DMS153 (cell line): ENCODE measurements around the gene CIITA.
"Not testable (repeated sequence)": the region's sequence is repeated elsewhere in the genome, so short reads cannot be mapped to it uniquely, and the experiment has no call there.

ENCODE experiments used
- DNase-seq: peaks from one replicate; lab custom pipeline; 2025; lab: John Stamatoyannopoulos, UW

CIITA gene

DNA sequence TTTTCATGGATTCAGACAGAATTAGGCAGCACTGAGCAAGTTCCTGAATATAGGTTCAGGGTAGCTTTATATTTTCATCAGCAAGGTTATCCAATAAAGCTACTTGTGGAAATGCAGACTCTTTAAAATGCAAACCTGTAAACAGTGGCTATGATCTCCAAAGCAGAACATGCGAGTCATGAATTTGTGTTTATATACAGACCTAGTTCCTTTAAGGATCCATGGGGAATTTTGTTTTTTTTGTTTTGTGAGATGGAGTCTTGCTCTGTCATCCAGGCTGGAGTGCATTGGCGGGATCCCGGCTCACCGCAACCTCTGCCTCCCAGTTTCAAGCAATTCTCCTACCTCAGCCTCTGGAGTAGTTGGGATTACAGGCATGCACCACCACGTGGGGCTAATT, 82.2 kb downstream of the CIITA start:
- DNase-seq: no peak

DNA sequence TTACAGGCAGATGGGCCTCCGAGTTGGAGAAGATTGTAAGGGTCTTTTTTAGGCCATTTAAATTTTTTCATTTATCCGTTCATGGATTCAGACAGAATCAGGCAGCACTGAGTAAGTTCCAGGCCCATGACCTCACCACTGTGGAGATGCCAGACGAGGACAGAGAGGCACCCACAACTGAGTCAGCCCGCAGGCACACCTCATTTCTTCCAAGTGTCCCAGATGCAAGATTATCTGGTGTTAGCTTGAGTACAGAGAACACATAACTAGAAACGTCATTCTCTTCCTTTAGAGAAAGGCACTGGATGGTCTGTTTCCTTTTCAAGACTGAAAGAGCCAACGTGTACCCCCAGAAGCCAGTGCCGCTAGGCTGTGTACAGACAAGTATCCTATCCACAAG, 84.2 kb downstream of the CIITA start:
- DNase-seq: no peak

DNA sequence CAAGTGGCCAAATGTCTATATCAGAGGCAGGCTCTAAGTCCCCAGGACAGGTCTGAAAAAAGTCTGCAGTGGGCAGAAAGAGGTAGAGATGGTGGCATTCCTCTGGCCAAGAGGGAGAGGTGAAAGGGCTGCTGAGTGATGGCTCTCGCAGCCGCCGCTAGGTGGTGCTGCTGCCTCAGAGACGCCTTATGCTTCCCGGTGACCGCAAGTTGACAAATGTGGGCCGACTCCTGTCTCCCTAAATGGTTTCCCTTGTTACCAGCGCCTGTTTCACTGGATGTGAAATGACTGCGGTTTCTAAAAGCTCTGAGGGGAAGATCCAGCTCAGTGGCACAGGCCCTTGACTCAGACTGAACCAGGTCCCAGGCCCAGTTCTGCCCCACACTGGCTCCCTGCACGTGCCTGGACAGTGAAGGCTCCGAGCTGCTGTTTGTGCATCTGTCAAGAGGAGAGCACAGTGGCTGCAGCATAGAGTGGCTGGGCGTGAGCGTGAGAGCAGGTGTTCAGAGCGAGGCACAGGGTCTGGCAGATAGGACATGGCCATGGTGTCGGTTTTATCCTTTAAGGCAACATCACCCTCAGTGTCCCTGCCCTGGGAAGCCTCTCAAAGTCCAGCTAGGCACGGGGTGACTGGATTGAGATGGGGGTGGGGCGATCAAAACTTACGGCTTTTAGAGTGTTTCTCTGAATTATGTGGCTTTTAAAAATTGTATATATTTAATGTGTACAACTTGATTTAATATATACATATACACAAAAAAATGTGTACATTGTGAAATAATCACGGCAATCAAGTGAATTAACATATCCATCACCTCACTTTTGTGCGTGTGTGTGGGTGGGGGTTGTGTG, 87.3 kb downstream of the CIITA start:
- DNase-seq: peak; percentile 33

DNA sequence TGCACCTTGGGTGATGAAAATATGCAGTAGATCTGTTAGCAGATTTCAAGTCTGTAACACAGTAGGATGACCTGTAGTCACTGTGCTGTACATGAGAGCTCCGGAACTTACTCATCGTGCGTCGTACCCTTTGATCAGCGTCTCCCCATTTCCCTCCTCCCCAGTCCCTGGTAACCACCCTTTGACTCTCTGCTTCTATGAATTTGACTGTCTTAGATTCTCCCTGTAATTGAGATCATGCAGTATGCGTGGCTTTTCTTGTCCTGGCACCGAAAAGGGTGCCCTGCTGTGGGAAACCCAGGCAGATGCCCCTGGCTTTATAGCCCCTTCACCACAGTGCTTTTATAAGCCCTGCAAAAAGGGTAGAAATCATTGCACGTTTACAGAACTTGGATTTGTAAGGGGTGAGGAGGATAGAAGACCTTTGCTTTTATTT, 87.9 kb downstream of the CIITA start:
- DNase-seq: no peak

DNA sequence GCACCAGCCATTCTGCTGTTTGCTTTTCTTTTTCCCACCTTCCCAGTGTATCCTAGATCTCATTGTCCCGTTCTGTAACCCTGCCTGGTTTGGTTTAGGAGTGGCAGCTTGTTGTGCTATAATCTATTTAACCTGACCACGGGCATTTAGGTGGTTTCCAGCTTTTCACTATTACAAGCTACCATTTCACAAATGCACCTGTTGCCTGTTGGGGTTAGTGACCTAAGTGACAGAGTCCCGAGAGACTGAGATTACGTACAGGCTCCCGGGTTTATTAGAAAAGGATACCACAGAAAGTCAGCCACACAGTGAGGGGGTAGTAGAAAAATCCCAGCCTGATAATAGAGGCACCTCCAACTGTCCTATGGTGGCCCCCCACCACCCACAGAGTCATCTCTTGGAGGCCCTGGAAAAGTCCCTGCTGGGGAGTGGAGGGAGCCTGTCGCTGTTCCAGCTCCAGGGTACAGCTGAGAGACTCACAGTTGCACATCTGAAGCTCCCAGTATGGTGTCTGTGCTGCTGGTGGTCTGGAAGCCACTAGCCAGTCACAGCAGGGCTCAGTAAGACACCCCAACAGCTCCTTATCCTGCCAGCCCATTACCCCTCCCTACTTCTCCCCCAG, 88.5 kb downstream of the CIITA start:
- DNase-seq: no peak

DNA sequence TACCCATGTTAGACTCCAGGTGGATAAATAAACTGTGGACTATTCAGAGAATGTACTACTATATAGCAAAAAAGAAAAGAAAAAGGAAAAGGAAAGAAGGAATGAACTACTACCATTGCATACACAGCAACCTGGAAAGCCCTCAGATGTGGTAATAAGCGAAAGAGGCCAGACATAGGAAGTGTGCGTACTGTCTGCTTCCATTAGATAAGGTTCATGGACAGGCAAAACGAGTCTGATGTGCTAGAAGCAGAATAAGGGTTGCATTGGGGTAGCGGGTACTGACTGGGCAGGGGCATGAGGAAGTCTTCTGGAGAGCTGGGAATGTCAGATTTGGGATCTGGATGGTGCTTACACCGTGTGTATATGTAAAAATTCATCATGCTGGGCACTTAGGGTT, 89.1 kb downstream of the CIITA start:
- DNase-seq: no peak

DNA sequence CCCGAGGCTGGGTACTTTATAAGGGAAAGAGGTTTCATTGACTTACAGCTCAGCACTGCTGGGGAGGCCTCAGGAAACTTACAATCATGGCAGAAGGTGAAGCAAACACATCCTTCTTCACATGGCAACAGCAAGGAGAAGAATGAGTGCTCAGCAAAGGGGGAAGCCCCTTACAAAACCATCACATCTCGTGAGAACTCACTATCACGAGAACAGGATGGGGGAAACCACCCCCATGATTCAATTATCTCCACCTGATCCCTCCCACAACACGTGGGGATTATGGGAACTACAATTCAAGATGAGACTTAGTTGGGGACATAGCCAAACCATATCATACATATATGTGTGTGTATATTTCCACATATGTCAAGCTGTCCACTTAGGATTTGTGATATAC, 89.6 kb downstream of the CIITA start:
- DNase-seq: not testable (repeated sequence)

DNA sequence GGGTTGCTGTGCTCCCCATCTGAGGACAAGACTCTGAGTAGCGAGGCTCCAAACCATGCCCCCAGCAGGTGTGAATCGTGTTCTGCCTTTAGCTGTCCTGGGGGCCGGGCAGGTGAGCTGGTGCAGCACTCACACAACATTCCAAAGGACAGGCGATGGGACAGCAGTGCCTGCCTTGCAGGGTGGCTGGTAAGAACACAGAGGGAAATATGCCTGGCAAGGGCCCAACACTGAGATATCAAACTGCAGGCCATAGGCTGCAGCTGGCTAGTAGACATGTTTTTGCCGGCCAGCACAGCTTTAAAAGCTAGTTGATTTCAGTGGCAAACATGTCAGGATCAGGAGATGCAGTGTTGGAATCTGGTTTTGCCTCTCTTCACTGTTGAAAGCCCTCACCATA, 91.0 kb downstream of the CIITA start:
- no peak for DNase-seq

DNA sequence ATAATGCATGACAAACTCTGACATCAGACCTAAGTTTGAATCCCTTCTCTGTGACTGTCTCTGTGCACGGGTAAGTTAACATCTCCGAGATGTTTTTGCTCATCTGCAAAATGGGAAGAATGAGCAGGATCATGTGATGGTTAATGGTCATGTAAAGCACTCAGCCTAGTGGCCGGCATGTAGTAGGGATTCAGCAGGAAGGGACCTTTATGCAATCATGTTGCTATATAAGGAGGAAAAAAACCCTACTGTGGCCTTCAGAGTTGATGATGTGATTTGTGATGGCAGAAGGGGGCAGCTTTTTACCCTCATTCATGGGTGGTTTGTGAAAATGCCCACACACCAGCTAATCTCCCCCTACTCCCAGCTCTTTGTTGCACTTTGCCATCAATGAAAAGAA, 91.5 kb downstream of the CIITA start:
- no peak for DNase-seq

DNA sequence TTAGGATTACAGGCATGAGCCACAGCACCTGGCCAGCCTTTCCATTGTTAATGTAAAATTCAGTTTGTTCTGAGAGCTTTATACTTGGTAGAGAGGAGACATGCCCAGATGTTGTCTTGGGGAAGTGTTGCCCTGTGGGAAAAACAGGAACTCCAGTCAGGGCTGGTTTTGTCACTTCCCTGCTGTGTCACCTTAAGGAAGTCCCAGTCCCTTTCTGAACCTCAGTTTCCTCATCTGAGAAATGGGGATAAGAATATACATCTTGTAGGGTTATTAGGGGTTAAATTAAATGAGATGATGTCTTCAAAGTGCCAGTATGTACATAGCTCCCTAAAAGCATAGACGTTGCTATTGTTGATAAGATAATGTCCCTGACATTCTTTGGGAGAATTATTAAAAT, 92.6 kb downstream of the CIITA start:
- DNase-seq: no peak

DNA sequence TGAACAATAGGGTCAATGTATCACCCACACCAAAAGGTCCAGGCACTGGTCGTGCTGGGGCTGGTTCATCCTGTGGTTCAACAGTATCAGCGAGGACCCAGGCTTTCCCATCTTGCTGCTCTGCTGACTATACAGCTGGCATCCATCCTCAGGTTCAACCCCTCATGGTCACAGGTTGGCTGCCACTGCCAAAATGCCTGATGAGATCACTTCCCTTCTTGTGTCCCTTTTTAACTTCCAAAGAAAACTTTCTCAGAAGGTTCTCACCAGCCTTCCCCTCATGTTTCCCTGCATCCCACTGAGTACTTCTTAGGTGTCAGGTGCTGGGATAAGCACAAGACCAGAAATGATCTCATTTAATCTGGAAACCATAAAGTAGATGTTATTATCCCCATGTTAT, 93.1 kb downstream of the CIITA start:
- no peak for DNase-seq

DNA sequence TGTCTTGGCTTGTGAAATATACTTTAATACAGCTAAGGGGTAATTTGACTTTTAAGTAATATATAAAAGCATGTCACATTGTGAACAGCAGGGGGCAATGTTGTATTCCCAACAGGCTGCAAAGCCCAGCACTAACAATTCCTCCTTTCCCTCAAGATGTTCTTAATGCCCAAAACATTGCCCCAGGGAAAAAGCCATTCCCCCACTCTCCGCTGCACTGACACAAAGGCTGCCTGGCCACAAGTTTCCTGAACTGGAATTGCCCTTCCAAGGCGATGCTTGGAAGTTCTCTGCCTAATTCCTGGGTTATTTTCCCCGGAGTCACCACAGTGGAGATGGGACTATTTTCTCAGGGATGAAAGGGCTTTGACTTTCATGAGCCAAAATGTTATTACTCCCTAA, 94.6 kb downstream of the CIITA start:
- peak; percentile 26 for DNase-seq

DNA sequence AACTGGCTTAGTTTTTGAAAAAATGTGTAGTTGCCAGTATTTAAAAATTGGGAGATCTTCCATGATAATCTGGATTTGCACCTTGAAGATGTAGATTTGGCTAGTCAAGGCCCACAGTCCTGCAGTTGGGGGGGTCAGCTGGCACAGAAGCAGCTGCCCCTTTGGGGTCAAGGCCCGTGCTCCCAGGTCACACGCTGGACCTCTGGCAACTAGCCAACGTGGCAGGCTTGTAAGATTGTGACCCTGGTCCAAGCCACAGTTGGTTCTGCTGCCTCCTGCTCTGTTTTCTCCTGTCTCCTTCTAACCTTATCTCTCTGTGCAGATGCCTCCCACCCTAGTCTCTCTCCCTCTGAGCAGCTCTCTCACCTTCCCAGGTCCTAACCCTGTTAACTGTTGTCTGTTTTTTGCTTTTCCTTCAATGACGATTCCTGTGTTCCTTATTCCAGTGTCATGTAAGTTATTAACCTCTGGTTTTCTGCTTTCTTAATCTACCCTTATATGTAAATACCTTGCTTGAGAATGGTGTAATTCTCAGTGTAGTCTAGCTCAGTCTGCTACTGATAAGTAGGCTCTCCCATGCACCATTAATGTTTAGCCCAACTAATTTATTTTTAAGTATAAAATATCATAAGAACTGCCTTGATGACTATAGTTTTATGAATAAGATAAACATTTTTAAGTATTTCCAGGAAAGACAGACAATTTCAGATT, 95.3 kb downstream of the CIITA start:
- no peak for DNase-seq

DNA sequence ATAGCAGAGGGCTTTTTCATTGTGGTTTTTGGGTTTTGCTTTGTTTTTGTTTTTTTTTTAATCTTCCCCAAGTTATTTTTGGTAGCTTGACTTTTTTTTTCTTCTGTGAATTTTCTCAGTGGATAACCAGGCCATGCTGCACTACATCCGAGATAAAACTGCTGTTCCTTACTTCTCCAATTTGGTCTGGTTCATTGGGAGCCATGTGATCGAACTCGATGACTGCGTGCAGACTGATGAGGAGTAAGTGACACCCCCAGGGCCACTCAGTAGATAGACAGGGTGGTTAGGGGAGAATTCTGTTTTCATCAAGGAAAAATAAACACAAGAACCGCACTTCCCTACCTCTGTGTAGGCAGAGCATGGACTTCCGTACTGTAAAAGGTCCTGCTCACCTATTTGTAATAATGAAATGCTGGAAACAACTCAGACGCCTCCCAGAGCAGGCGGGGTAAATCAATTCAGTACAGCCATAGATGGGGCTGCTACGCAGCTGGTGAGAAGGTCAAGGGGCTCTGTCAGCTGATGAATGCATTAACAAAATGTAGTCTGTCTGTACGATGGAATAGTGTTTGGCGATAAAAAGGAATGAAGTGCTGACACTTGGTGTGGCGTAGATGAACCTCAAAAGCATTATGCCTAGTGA, 95.9 kb downstream of the CIITA start:
- no peak for DNase-seq

DNA sequence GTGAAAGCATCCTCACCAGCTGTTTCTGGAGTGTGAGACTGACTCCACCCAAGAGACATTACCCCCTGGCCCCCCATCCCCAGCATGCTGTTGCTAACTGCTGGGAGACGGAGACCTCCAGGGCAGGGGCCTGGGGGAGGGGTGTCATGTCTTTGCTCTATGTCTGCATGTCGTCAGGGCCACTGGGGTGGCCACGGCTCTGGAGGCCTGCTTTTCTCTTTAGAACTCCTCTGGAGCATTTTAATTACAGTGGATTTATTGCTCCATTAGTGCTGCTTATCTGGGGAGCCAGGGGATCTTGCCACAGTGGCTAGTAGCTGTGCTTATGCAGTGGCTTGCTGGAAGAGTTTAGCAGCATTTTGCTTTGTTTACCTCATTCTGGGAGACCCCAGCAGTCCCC, 99.6 kb downstream of the CIITA start:
- DNase-seq: no peak

DNA sequence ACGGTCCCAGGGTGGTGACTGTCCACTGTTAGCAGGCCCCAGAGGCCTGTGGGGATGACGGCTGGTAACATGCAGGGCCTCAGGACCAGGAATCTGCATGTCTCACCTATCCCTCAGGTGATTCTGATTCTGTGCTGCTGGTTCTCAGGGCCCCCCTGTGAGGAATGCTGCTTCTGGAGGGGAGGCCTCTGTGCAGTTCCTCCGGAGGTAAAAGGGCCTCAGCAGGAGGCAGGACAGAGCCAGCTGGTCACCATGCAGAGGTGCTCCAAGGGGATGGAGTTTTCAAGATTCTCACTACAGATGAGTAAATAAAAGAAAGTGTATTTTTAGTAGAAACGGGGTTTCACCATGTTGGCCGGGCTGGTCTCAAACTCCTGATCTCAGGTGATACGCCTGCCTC, 101.1 kb downstream of the CIITA start:
- DNase-seq: no peak

DNA sequence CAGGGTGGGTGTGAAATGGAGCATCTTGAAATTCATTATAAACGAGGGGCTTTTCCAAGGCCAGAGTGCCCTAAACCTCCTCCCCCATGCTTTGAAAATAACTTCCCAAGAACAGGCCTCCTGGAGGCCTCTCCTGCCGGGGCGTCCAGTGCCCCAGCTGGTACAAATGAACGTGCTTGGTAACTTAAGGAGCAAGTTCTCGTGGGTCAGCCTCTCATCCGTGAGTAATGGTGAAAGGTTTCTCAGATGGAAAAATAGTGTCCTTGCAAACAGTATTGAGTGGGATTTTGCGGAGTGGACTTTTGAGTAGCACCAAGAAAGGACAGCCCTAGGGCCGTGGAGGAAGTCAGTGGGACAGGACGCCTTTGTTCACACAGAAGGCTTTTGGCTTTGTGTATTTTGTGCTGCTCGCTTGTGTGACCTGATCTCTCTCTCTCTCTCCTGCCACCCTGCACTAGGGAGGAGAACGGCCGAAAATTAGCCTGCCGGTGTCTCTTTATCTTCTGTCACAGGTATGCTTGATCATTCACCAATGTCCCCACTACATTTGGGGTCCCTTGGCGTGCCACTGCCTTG, 102.0 kb downstream of the CIITA start:
- DNase-seq: no peak

DNA sequence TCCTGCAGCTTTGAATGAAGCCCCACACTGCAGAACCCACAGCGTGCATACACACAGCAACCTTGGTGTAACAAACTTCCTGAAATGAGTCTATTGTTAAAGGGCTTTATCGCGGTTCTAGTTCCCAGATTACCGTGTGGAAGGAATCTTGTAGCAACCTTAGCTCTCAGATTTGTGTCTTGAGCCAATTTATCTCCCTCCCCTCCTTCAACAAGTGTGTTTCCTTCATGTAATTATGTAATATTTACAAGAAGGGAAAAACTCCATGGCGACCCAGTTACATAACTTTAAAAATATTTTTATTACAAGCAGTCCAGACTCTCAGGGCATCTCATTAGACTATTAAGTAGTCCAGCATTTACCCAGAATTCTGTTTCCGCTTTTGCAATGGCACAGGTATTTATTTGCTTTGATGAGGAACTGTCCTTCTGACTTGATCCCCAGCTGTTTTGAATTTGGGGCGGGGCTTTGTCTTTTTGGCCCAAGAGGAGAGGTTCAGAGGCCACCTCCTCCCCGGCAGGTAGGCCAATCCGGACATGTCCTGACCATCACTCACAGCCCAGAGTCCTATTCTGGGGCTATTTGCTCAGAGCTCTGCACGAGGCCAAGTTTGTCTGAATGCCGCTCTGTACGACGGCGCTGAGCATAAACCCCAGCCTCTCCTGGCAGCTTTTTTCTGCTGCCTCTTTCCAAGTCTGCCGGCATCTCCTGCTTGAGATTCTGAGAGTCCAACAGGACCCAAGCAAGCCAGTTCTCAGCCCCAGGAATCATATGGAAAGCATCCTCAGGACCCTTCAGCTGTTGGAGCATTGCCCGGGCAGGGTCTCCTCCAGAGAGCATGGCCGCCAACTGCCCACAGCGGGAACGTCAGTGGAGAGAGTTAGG, 103.0 kb downstream of the CIITA start:
- no peak for DNase-seq

DNA sequence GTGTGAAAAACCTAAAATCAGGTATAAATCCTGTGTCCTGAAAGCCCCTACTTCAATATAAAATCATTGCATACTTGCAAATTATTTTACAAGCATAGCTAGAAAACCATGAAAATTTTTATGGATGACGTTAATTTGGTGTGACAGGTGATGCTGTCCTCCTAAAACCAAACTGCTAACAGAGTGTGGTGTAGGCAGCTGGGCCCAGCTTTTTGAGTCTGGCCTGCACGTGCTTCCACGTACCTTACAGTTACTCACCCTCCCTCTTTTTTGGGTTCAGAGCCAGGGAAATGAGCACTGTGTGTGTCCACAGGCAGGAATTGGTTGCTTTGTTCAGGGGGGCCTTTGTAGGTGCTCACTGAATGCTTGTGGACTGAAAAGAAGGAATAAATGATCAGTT, 103.8 kb downstream of the CIITA start:
- DNase-seq: no peak

DNA sequence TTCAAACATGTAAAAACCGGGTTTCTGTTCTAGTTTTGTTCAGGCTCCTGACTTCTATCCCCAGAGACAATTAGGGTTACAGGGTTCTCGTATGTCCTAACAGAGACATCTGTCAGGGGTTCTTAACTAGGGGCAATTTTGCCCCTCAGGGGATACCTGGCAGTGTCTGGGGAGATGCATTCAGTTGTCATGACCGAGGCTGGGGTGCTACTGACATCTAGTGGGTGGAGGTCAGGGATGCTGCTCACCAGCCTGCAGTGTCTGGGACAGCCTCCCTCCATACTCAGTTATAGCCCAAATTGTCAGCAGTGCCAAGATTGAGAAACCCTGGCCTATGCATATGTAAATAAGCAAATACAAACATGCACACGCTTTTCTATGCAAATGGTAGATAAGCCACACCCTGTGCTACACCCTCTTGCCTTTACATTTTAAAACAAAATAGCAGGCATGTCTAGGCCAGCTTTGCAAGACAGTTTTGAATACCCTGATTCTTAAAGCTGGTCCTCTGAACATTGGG, 104.8 kb downstream of the CIITA start:
- no peak for DNase-seq
